Measurements from ENCODE around the gene ATG10. TPM values are rescaled to one million over a fixed set of nuclear protein-coding genes. Genes with fewer than 3 reads are reported as not detected.
"Not testable (repeated sequence)": the region's sequence is repeated elsewhere in the genome, so short reads cannot be mapped to it uniquely, and the experiment has no call there.

ATG10 gene
- total RNA-seq, 4 donors from 2014 or later = 8.4 to 10.6 TPM; not detected in 2

- no peak for TF ChIP-seq CTCF (IDR thresholded peaks at IDR 0.05)
- TF ChIP-seq EP300 (IDR thresholded peaks at IDR 0.05; ENCODE audit: low read depth) = no peak
- TF ChIP-seq POLR2AphosphoS5 (IDR thresholded peaks at IDR 0.05) = no peak
- no peak for TF ChIP-seq POLR2A (IDR thresholded peaks at IDR 0.05)
- H3K9me3 ChIP-seq = no peaks in the 10 kb centered on the region
- no peaks in the 10 kb centered on the region for H3K27me3 ChIP-seq
- no peak for DNase-seq
- intact Hi-C loops (cut with DNase I; ENCODE audit: low total_unique reads) = no loop called here
- no peak overlapping the region for H3K27ac ChIP-seq
- no peaks in the 10 kb centered on the region for H3K36me3 ChIP-seq
- in situ Hi-C loops (cut with MboI; ENCODE audit: low pct_ligation_motif_present in 1 of 4, low pct_unique_long_range_greater_than_20kb in 1 of 4, low sequenced_read_pairs in 3 of 4) = no loop called here
- H3K4me3 ChIP-seq = no peak overlapping the region
- H3K4me1 ChIP-seq = no peaks in the 10 kb centered on the region
- WGBS, 2 donors (ENCODE audit: low coverage in 1 of 2) = 76 to 91% methylated on average over 3 of the region's 3 CpGs
These were observed 285.9 kb downstream of the ATG10 start for GRCh38 chr5:82257729-82258128.

GRCh38 chr5:82259172-82259800, 287.5 kb downstream of the ATG10 start:
- Histone ChIP-seq H3K4me1 (no peaks in the 10 kb centered on the region), H3K4me3 (no peak overlapping the region), H3K36me3 (no peaks in the 10 kb centered on the region), H3K9me3 (no peaks in the 10 kb centered on the region), H3K27me3 (no peaks in the 10 kb centered on the region), H3K27ac (no peak overlapping the region)
- intact Hi-C loops (cut with DNase I; ENCODE audit: low total_unique reads) (no loop called here), in situ Hi-C loops (cut with MboI; ENCODE audit: low pct_ligation_motif_present in 1 of 4, low pct_unique_long_range_greater_than_20kb in 1 of 4, low sequenced_read_pairs in 3 of 4) (no loop called here)
- no peak for DNase-seq
- TF ChIP-seq CTCF (IDR thresholded peaks at IDR 0.05) (peak in 2 of 5 experiments; percentile 19 to 20), EP300 (IDR thresholded peaks at IDR 0.05; ENCODE audit: low read depth) (no peak)
- WGBS, 2 donors (ENCODE audit: low coverage in 1 of 2) = 83 to 91% methylated on average over 3 of the region's 3 CpGs

- intact Hi-C loops (cut with DNase I; ENCODE audit: low total_unique reads) = no loop called here
- Histone ChIP-seq H3K9me3 (no peaks in the 10 kb centered on the region), H3K27ac (no peak overlapping the region), H3K36me3 (no peaks in the 10 kb centered on the region), H3K27me3 (no peaks in the 10 kb centered on the region), H3K4me1 (no peaks in the 10 kb centered on the region), H3K4me3 (no peak overlapping the region)
- DNase-seq = no peak
- in situ Hi-C loops (cut with MboI; ENCODE audit: low pct_ligation_motif_present in 1 of 4, low pct_unique_long_range_greater_than_20kb in 1 of 4, low sequenced_read_pairs in 3 of 4) = no loop called here
- TF ChIP-seq POLR2A (IDR thresholded peaks at IDR 0.05) (no peak), EP300 (IDR thresholded peaks at IDR 0.05; ENCODE audit: low read depth) (no peak), CTCF (IDR thresholded peaks at IDR 0.05) (no peak), POLR2AphosphoS5 (IDR thresholded peaks at IDR 0.05) (no peak)
- WGBS, 2 donors (ENCODE audit: low coverage in 1 of 2) = 63 to 71% methylated on average over 4 of the region's 4 CpGs
These were observed 293.2 kb downstream of the ATG10 start for GRCh38 chr5:82265047-82265446.

- DNase-seq; H3K9me3 ChIP-seq; H3K4me3 ChIP-seq; intact Hi-C loops (cut with DNase I; ENCODE audit: low total_unique reads); H3K36me3 ChIP-seq; H3K4me1 ChIP-seq; H3K27ac ChIP-seq; H3K27me3 ChIP-seq; in situ Hi-C loops (cut with MboI; ENCODE audit: low pct_ligation_motif_present in 1 of 4, low pct_unique_long_range_greater_than_20kb in 1 of 4, low sequenced_read_pairs in 3 of 4): not testable (repeated sequence)
- 91 to 100% methylated on average over 3 to 9 of the region's 9 CpGs for WGBS, 2 donors (ENCODE audit: low coverage in 1 of 2)
These were observed 295.6 kb downstream of the ATG10 start for GRCh38 chr5:82267297-82267933.

- H3K9me3 ChIP-seq; H3K4me3 ChIP-seq; H3K27ac ChIP-seq; H3K36me3 ChIP-seq; DNase-seq; intact Hi-C loops (cut with DNase I; ENCODE audit: low total_unique reads); H3K27me3 ChIP-seq; H3K4me1 ChIP-seq; in situ Hi-C loops (cut with MboI; ENCODE audit: low pct_ligation_motif_present in 1 of 4, low pct_unique_long_range_greater_than_20kb in 1 of 4, low sequenced_read_pairs in 3 of 4): not testable (repeated sequence)
- WGBS, 2 donors (ENCODE audit: low coverage in 1 of 2) = 80 to 92% methylated on average over 2 of the region's 2 CpGs
These were observed 297.5 kb downstream of the ATG10 start for GRCh38 chr5:82269363-82269762.

- peaks cover 0 to 14% (median 4%) of the 10 kb centered on the region in 4 donors for H3K4me1 ChIP-seq
- H3K27me3 ChIP-seq; H3K9me3 ChIP-seq; intact Hi-C loops (cut with DNase I; ENCODE audit: low total_unique reads); DNase-seq; in situ Hi-C loops (cut with MboI; ENCODE audit: low pct_ligation_motif_present in 1 of 4, low pct_unique_long_range_greater_than_20kb in 1 of 4, low sequenced_read_pairs in 3 of 4); H3K4me3 ChIP-seq; H3K27ac ChIP-seq: not testable (repeated sequence)
- H3K36me3 ChIP-seq = peaks cover 0 to 22% (median 10%) of the 10 kb centered on the region in 4 donors
- 81 to 91% methylated on average over 10 to 22 of the region's 24 CpGs for WGBS, 2 donors (ENCODE audit: low coverage in 1 of 2)
These were observed 300.9 kb downstream of the ATG10 start for GRCh38 chr5:82272571-82273356.

GRCh38 chr5:82273426-82273825, 301.6 kb downstream of the ATG10 start:
- H3K27me3 ChIP-seq; H3K9me3 ChIP-seq; DNase-seq; in situ Hi-C loops (cut with MboI; ENCODE audit: low pct_ligation_motif_present in 1 of 4, low pct_unique_long_range_greater_than_20kb in 1 of 4, low sequenced_read_pairs in 3 of 4); H3K4me3 ChIP-seq; intact Hi-C loops (cut with DNase I; ENCODE audit: low total_unique reads); H3K27ac ChIP-seq: not testable (repeated sequence)
- peaks cover 0 to 14% (median 4%) of the 10 kb centered on the region in 4 donors for H3K4me1 ChIP-seq
- WGBS, 2 donors (ENCODE audit: low coverage in 1 of 2) = 80 to 82% methylated on average over 4 of the region's 4 CpGs
- peaks cover 0 to 22% (median 10%) of the 10 kb centered on the region in 4 donors for H3K36me3 ChIP-seq

Measured in transverse colon (tissue), 4 donors.